Calu3 (cell line): ENCODE data around the gene GPATCH8. TPM values are rescaled to one million over a fixed set of nuclear protein-coding genes. Genes with fewer than 3 reads are reported as not detected.
A peak's percentile ranks its signal among the peaks of the same experiment; 100 is the strongest.

Source experiments
- BruUV-seq: library from RNA; stranded (reverse); fragments of 400-500 nt; replicated peaks from 2 replicates; lab custom pipeline; 2021; lab: Mats Ljungman, UMichigan
- CTCF ChIA-PET: fragments of 300-600 bp; sonication (Branson Sonifier 250); formaldehyde crosslinking; loops from one replicate; lab custom pipeline; 2022; ENCODE audit warnings: antibody characterized with exemption; lab: Charles Lee
- DNase-seq: peaks from one replicate; pipeline ENCODE4 v3.0.0; 2022
- H3K27ac Mint-ChIP-seq: one replicate; pipeline ENCODE4 v1.8.0; 2022; ENCODE audit warnings: mixed read lengths; ENCODE audit not compliant: unreplicated experiment
- H3K27me3 Mint-ChIP-seq: one replicate; pipeline ENCODE4 v1.8.0; 2022; ENCODE audit warnings: mixed read lengths; ENCODE audit not compliant: unreplicated experiment
- H3K36me3 Mint-ChIP-seq: one replicate; pipeline ENCODE4 v1.8.0; 2022; ENCODE audit warnings: mild to moderate bottlenecking, moderate library complexity, mixed read lengths; ENCODE audit not compliant: insufficient read depth, unreplicated experiment
- H3K4me1 Mint-ChIP-seq: one replicate; pipeline ENCODE4 v1.8.0; 2022; ENCODE audit warnings: mild to moderate bottlenecking, low read depth, mixed read lengths; ENCODE audit not compliant: unreplicated experiment
- H3K4me3 Mint-ChIP-seq: one replicate; pipeline ENCODE4 v1.8.0; 2022; ENCODE audit warnings: mild to moderate bottlenecking, low read depth, moderate library complexity, mixed read lengths; ENCODE audit not compliant: unreplicated experiment
- H3K9me3 Mint-ChIP-seq: one replicate; pipeline ENCODE4 v1.8.0; 2022; ENCODE audit warnings: low read depth, mixed read lengths; ENCODE audit not compliant: unreplicated experiment
- CTCF ChIP-seq: fragments of 200-600 bp; IDR thresholded peaks from one replicate; pipeline ENCODE4 v1.8.0; 2022; ENCODE audit warnings: antibody characterized with exemption; ENCODE audit not compliant: unreplicated experiment
- intact Hi-C: fragments of 100-400 bp; cut with micrococcal nuclease; formaldehyde crosslinking; loops from one replicate; pipeline ENCODE4 v1.10.0; 2022; ENCODE audit not compliant: unreplicated experiment
- total RNA-seq: library from RNA; stranded (reverse); gene quantifications from 2 replicates; pipeline ENCODE4 v1.2.3, GENCODE V29; 2022

The GPATCH8 gene
- total RNA-seq, 1 experiment from 2014 or later = 60.1 TPM

DNA sequence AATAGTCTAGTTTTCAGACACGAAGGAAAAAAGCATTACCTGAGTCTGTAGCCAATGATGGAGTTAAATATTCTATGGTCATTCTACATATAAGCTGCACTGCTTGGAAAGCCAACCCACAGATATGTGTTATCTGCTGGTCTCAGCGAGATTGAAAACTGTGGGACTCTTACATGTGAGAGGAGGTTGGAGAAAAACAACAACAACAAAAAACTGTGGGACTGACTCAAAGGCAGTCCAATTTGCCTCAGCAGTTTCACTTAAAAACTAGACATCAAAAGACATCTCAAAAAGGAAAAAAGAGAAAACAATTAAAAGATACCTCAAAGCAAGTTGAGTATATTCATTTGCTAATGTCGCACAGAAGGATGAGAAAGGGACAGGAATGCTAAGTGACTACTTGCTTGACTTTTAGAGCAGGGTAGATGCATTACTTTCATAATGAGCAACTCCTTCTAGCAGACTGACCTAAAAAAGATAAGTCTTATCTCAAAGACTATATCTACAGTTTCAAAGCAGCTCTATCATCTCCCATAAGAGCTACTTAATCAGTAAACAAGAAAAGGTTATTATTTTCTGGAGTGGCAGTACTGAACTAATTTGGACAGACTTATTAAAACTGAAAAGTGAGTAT lies 78.3 kb downstream of the GPATCH8 start:
- no peaks in the 10 kb centered on the region for H3K9me3 Mint-ChIP-seq
- CTCF ChIA-PET = no interaction called here
- peaks cover 23% of the 10 kb centered on the region for H3K36me3 Mint-ChIP-seq
- BruUV-seq = no TSS peak
- H3K4me3 Mint-ChIP-seq = no peak overlapping the region
- intact Hi-C loops = no loop called here
- no peak overlapping the region for H3K27ac Mint-ChIP-seq
- no peaks in the 10 kb centered on the region for H3K4me1 Mint-ChIP-seq
- no peaks in the 10 kb centered on the region for H3K27me3 Mint-ChIP-seq
- TF ChIP-seq CTCF = no peak
- no peak for DNase-seq

DNA sequence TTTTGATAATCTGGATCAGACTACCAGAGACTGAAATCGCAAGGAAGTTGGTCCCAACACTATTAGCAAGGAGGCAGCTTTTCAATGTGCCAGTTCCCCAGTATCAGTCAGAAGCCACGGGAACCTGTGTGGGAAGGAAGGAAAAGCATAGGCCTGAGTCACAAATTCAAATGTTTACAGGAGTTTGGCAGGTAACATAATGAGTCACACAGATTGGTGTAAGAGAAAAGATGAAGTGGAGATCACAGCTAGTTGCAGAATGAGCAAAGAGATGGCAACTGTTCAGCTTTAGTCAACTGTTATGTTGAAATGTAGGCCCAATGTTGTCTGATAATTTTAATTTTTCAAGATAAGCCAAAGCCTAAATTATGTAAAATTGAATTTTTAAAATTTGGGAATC lies 85.7 kb downstream of the GPATCH8 start:
- Mint-ChIP-seq H3K27ac (peak overlapping the region; percentile 3), H3K27me3 (no peaks in the 10 kb centered on the region), H3K4me3 (no peak overlapping the region), H3K4me1 (peaks cover 13% of the 10 kb centered on the region), H3K9me3 (no peaks in the 10 kb centered on the region), H3K36me3 (peaks cover 11% of the 10 kb centered on the region)
- CTCF ChIA-PET = interaction anchor here (0.6 to 1.2 kb wide), 6 partner anchors 17 to 659 kb away, joined by 3 to 7 read pairs (median 4); partner anchors contain the start of gene FAM171A2
- peak; percentile 35 for DNase-seq
- intact Hi-C loops = no loop called here
- no TSS peak for BruUV-seq
- no peak for TF ChIP-seq CTCF

- no peak overlapping the region for H3K4me3 Mint-ChIP-seq
Observed at GRCh38 chr17:44416558-44417289, 86.5 kb downstream of the GPATCH8 start.

More at GRCh38 chr17:44416558-44417289, 86.5 kb downstream of the GPATCH8 start:
- CTCF ChIA-PET = interaction anchor here (0.5 to 1.2 kb wide), 4 partner anchors 37 to 248 kb away, joined by 3 to 7 read pairs (median 4); partner anchors contain the start of gene FAM171A2
- H3K27me3 Mint-ChIP-seq = no peaks in the 10 kb centered on the region
- peaks cover 14% of the 10 kb centered on the region for H3K36me3 Mint-ChIP-seq
- intact Hi-C loops = no loop called here
- no peak for DNase-seq
- BruUV-seq = no TSS peak
- H3K9me3 Mint-ChIP-seq = no peaks in the 10 kb centered on the region
- H3K4me1 Mint-ChIP-seq = peaks cover 13% of the 10 kb centered on the region
- H3K27ac Mint-ChIP-seq = no peak overlapping the region
- no peak for TF ChIP-seq CTCF
